ENCODE results near the gene SERINC2.

DNA sequence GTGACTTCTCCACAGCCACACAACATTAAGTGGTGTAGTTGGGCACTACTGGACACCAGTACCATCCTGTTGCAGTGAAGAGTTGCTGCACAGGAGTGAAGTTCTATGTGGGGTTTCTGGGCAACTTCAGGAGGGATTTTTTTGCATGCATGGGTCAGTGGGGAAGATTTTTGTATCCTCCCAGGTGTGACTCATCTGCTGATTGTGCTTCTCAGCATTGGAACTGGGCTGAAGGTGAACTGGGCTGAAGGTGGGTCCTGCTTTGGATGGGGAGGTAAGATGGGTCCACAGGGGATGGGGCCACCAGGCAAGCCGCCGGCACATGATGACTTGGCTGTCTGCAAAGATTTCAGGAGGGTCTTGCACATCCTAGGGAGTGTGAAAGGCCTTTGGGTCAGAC is 2.6 kb downstream of the SERINC2 start:
- TF ChIP-seq, protein P1, sequence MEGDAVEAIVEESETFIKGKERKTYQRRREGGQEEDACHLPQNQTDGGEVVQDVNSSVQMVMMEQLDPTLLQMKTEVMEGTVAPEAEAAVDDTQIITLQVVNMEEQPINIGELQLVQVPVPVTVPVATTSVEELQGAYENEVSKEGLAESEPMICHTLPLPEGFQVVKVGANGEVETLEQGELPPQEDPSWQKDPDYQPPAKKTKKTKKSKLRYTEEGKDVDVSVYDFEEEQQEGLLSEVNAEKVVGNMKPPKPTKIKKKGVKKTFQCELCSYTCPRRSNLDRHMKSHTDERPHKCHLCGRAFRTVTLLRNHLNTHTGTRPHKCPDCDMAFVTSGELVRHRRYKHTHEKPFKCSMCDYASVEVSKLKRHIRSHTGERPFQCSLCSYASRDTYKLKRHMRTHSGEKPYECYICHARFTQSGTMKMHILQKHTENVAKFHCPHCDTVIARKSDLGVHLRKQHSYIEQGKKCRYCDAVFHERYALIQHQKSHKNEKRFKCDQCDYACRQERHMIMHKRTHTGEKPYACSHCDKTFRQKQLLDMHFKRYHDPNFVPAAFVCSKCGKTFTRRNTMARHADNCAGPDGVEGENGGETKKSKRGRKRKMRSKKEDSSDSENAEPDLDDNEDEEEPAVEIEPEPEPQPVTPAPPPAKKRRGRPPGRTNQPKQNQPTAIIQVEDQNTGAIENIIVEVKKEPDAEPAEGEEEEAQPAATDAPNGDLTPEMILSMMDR (IDR thresholded peaks at IDR 0.05), result no peak
- TF ChIP-seq POLR2AphosphoS5 (IDR thresholded peaks at IDR 0.05; ENCODE audit: low read depth, low read length), result no peak

Data from Panc1 (cell line).